Sigmoid colon (tissue), 4 donors: ENCODE results near the gene NTM.

Source experiments
- POLR2A ChIP-seq, 2 donors: fragments of 450-650 bp; IDR thresholded peaks; one replicate each; pipeline ENCODE4 v1.6.1; 2016; ENCODE audit warnings: antibody characterized with exemption in 2 of 2, mild to moderate bottlenecking in 2 of 2, moderate library complexity in 2 of 2
- POLR2AphosphoS5 ChIP-seq, 4 donors: sonication (generic); formaldehyde crosslinking; IDR thresholded peaks; one replicate each; pipeline ENCODE4 v1.6.1; 2017; ENCODE audit warnings: antibody characterized with exemption in 4 of 4
- TF ChIP-seq, protein P1 (sequence below), 4 experiments: fragments of 450-650 bp in 3 of 4; fragments of 200-600 bp in 1 of 4; IDR thresholded peaks; one replicate each; pipeline ENCODE4 v1.5.1; 2016 to 2019; ENCODE audit warnings: antibody characterized with exemption in 4 of 4, mild to moderate bottlenecking in 3 of 4, moderate library complexity in 2 of 4

DNA sequence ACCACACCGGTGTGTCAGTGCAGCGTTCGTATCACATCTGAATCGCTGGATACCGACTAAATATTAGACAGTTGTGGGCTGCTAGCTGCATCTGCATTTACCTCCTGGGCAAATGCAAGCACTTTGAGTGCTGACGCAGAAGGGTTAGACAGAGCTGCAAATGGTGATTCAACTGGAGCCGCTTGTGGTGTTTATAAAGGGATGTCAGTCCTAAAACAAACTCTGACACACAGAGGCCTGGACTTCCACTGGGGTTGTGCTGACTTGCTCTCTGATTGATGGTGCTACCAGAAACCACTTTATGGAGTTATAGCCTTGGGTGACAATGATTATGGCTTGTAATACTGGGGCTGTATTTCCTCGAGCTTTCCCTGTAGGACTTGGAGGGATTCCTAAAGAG lies 374.4 kb downstream of the NTM start:
- TF ChIP-seq, protein P1, sequence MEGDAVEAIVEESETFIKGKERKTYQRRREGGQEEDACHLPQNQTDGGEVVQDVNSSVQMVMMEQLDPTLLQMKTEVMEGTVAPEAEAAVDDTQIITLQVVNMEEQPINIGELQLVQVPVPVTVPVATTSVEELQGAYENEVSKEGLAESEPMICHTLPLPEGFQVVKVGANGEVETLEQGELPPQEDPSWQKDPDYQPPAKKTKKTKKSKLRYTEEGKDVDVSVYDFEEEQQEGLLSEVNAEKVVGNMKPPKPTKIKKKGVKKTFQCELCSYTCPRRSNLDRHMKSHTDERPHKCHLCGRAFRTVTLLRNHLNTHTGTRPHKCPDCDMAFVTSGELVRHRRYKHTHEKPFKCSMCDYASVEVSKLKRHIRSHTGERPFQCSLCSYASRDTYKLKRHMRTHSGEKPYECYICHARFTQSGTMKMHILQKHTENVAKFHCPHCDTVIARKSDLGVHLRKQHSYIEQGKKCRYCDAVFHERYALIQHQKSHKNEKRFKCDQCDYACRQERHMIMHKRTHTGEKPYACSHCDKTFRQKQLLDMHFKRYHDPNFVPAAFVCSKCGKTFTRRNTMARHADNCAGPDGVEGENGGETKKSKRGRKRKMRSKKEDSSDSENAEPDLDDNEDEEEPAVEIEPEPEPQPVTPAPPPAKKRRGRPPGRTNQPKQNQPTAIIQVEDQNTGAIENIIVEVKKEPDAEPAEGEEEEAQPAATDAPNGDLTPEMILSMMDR (IDR thresholded peaks at IDR 0.05): no peak
- no peak for TF ChIP-seq POLR2AphosphoS5 (IDR thresholded peaks at IDR 0.05)
- no peak for TF ChIP-seq POLR2A (IDR thresholded peaks at IDR 0.05)
